WERI-Rb-1 (cell line): ENCODE data around the gene PCSK6.

Experiments used
- DNase-seq: peaks from one replicate; pipeline ENCODE4 v3.0.0-alpha.2; 2020
- H3K27ac ChIP-seq: fragments of 250-450 bp; sonication (Bioruptor Pico); 2 replicates; pipeline ENCODE4 v1.5.1; 2020; ENCODE audit warnings: mild to moderate bottlenecking, moderate library complexity
- H3K27me3 ChIP-seq: fragments of 250-450 bp; sonication (Bioruptor Pico); 2 replicates; pipeline ENCODE4 v1.5.1; 2021; ENCODE audit warnings: mild to moderate bottlenecking, low read depth, moderate library complexity; ENCODE audit not compliant: insufficient read depth, severe bottlenecking
- H3K36me3 ChIP-seq: fragments of 250-450 bp; sonication (Bioruptor Pico); 2 replicates; pipeline ENCODE4 v1.5.1; 2020; ENCODE audit warnings: mild to moderate bottlenecking, moderate library complexity
- H3K4me3 ChIP-seq: 2 replicates; pipeline ENCODE4 v1.5.1; 2011; ENCODE audit warnings: low read depth, mild to moderate bottlenecking, control low read depth, low read length
- H3K9me3 ChIP-seq: fragments of 250-450 bp; sonication (Bioruptor Pico); 2 replicates; pipeline ENCODE4 v1.5.1; 2021; ENCODE audit warnings: mild to moderate bottlenecking, moderate library complexity; ENCODE audit not compliant: severe bottlenecking
- TF ChIP-seq, protein P1 (sequence below): IDR thresholded peaks from 2 replicates; pipeline ENCODE4 v1.5.1; 2011; ENCODE audit warnings: low read depth, mild to moderate bottlenecking, control low read depth, inconsistent platforms, low read length

PCSK6 gene

GRCh38 chr15:101388046-101388445, 101.5 kb downstream of the PCSK6 start:
- TF ChIP-seq, protein P1, sequence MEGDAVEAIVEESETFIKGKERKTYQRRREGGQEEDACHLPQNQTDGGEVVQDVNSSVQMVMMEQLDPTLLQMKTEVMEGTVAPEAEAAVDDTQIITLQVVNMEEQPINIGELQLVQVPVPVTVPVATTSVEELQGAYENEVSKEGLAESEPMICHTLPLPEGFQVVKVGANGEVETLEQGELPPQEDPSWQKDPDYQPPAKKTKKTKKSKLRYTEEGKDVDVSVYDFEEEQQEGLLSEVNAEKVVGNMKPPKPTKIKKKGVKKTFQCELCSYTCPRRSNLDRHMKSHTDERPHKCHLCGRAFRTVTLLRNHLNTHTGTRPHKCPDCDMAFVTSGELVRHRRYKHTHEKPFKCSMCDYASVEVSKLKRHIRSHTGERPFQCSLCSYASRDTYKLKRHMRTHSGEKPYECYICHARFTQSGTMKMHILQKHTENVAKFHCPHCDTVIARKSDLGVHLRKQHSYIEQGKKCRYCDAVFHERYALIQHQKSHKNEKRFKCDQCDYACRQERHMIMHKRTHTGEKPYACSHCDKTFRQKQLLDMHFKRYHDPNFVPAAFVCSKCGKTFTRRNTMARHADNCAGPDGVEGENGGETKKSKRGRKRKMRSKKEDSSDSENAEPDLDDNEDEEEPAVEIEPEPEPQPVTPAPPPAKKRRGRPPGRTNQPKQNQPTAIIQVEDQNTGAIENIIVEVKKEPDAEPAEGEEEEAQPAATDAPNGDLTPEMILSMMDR = no peak
- DNase-seq = no peak
- Histone ChIP-seq H3K27me3 (no peaks in the 10 kb centered on the region), H3K36me3 (no peaks in the 10 kb centered on the region), H3K9me3 (no peaks in the 10 kb centered on the region), H3K27ac (no peak overlapping the region), H3K4me3 (no peak overlapping the region)

DNA sequence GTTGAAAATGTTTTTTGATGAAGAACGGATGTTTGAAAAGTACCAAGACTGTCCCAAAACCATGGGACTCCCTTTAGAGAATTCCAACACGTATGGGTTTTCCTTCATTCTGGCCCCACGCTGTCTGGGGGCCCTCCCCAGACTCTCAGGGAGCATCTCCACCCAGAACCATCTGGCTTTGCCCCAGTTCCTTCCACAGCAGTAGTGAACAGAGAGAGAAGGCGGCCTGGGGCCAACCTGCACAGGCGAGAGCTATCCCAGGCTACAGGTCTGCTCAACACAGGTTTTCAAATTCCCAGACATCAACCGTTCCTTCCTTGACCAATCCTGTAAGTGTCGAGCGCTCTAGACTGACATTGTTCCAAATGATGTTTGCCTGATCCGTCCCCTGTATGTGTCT, 101.9 kb downstream of the PCSK6 start:
- no peaks in the 10 kb centered on the region for H3K36me3 ChIP-seq

GRCh38 chr15:101386967-101387366, 102.5 kb downstream of the PCSK6 start:
- H3K9me3 ChIP-seq = no peaks in the 10 kb centered on the region
- no peaks in the 10 kb centered on the region for H3K36me3 ChIP-seq
- TF ChIP-seq, protein P1 = no peak
- no peaks in the 10 kb centered on the region for H3K27me3 ChIP-seq
- no peak overlapping the region for H3K27ac ChIP-seq
- no peak for DNase-seq
- no peak overlapping the region for H3K4me3 ChIP-seq

More for the DNA sequence above, 101.9 kb downstream of the PCSK6 start:
- Histone ChIP-seq H3K27me3 (no peaks in the 10 kb centered on the region), H3K27ac (no peak overlapping the region), H3K4me3 (no peak overlapping the region), H3K9me3 (no peaks in the 10 kb centered on the region)
- no peak for DNase-seq
- TF ChIP-seq, protein P1 = no peak

- H3K9me3 ChIP-seq = no peaks in the 10 kb centered on the region
- H3K27ac ChIP-seq = no peak overlapping the region
- H3K4me3 ChIP-seq = no peak overlapping the region
- H3K27me3 ChIP-seq = no peaks in the 10 kb centered on the region
- H3K36me3 ChIP-seq = no peaks in the 10 kb centered on the region
- TF ChIP-seq, protein P1 = no peak
- no peak for DNase-seq
Measured at GRCh38 chr15:101386006-101386405, 103.5 kb downstream of the PCSK6 start.

- Histone ChIP-seq H3K9me3 (no peaks in the 10 kb centered on the region), H3K36me3 (no peaks in the 10 kb centered on the region), H3K4me3 (no peak overlapping the region), H3K27ac (no peak overlapping the region), H3K27me3 (no peaks in the 10 kb centered on the region)
- TF ChIP-seq, protein P1 = no peak
- no peak for DNase-seq
Measured at GRCh38 chr15:101384276-101384675, 105.2 kb downstream of the PCSK6 start.

DNA sequence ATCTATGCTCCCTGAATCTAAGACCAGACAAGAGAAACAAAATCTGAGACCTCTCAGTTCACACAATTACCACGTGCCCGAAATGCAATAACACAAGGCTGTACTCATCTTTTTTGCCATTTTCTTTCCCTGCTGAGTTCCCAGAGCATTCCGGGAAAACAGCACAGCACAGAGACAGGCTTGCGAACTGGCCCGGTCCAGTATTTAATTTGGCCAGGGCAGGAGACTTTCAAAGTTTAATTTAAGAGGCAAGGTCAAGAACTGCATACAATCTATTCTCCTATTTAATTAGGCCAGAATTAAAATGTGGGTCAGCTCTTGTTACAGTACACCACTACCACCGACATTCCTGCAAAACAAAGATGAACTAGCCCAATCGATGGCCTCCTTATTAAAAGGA, 107.0 kb downstream of the PCSK6 start:
- no peak overlapping the region for H3K4me3 ChIP-seq
- no peak overlapping the region for H3K27ac ChIP-seq
- TF ChIP-seq, protein P1 = no peak
- H3K36me3 ChIP-seq = no peaks in the 10 kb centered on the region
- H3K27me3 ChIP-seq = no peaks in the 10 kb centered on the region
- DNase-seq = no peak
- H3K9me3 ChIP-seq = no peaks in the 10 kb centered on the region
